NCI-H226 (cell line): Measurements from ENCODE around the gene ATG16L1.
"Not testable (repeated sequence)": the region's sequence is repeated elsewhere in the genome, so short reads cannot be mapped to it uniquely, and the experiment has no call there.

Experiments used
- DNase-seq: peaks from one replicate; pipeline ENCODE4 v3.0.0-alpha.2; 2015

ATG16L1 gene

DNA sequence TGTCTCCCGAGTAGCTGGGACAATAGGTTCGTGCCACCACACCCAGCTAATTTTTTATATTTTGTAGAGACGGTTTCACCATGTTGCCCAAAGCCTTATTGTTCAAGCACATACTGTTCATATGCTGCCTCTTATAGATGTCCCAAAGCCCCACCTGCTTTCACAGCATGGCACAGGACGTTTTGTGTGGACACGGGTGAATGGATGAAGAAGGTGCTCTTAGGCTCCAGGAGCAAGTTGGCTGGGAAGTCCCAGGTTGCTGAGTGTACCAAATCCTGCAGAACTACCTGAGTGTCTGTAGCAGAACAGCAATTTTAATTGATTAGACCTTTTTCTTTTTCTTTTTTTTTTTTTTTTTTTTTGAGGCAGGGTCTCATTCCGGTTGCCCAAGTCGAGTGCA is 45.6 kb downstream of the ATG16L1 start:
- DNase-seq = no peak

- no peak for DNase-seq
Measured at GRCh38 chr2:233300401-233300800, 48.9 kb downstream of the ATG16L1 start.

DNA sequence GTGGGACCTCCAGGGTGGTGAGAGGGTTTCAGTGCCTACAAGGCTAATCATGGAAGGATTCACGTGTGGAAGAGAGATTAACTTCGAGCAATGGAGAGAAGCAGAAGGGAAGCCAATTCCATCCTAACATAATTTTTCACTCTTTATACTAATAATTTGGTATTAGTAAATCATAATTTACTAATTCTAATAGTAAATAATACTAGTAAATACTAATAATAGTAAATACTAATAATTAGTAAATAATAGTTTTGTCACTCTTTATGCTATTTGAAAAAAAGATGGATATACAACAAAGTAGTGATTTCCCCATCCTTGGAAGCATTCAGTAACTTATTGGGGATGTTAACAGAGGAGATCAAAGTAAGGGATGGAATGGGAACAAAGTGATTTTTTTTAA is 49.8 kb downstream of the ATG16L1 start:
- no peak for DNase-seq

DNA sequence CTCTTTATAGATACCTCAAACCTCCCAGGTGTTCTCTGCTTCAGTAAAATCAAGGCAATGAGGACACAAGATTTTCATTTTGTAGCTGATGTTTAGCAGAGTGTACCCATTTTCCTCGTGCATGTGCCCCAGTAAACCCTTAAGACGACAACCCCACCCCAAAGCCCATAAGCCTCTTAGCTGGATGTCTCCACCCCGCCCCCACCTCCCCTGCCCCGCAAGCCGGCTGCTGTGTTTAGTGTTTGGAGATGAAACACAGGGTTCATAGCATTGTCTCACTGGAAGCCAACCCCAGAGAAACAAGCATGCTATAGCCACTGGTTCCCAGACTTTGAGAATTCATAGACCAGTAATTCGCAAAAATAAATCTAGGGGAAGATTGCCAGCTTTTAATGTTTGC is 50.3 kb downstream of the ATG16L1 start:
- no peak for DNase-seq

DNA sequence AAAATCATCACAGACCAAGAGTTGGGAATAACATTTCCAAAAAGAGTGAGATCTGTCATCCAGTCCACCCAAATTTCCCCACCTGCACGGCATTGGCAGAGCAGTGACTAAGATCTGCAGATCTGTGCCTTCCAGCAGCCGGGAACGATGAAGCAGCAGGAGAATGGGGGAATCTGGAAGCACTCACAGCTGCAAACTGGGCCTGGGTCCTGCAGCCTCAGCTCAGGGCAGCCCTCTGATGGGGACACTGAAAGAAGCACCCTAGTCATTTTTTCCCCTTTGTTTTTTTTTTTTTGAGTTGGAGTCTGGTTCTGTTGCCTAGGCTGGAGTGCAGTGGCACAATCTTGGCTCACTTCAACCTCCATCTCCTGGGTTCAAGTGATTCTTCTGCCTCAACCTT is 51.8 kb downstream of the ATG16L1 start:
- no peak for DNase-seq

DNA sequence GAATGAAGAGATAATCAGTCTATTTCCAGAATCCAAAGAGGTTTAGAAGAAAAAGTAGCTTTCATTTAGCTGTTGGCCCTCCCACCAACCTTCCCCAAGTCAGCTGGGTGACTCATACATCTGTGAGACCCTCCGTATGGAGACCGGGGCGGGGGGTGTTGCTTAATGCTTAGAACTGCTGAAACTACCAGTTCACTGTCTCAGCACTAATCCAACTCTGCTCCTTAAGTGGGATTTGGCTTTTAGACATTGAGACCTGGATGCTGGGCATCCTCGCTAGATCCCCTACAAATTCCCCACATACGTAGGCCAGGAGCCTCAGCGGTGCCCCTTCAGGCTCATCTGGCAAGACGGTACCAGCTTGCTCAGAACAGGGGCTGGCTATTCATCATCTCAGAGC is 56.1 kb downstream of the ATG16L1 start, which contains the start of gene SAG:
Gene SAG, plus strand, starts transcription at position 252 of the 400 bp plus-strand sequence. CDS start 1,374 bp downstream, outside the sequence.
- DNase-seq = no peak

DNA sequence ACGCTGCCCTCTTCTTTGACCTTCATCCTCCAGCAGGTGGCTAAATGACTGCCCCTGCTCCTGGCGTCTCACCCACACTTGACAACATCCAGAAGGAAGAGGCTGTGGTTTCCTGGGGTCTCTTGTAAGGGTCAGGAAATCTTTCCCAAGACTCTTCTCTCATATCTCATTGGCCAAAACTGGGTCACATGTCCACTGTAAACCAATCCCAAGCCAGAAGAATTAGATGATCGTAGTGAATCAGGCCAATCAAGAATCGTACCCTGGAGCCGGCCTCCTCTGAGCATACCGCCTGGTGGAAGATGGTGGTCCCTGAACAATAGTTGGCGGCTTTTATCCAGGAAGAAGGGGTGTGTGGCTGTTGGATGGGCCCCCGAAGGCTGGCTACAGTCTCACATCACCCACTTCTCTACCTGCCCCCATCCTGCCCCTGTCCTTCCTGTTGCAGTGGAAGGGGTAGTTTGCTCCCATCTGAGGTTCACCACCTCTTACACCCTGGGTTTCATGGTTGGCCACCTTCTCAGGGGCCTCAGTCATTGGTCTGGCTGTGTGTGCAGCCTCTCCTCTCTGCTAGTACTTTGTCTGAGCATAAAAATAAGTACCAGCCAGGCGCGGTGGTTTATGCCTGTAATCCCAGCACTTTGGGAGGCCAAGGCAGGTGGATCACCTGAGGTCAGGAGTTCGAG is 59.9 kb downstream of the ATG16L1 start:
- DNase-seq = no peak

DNA sequence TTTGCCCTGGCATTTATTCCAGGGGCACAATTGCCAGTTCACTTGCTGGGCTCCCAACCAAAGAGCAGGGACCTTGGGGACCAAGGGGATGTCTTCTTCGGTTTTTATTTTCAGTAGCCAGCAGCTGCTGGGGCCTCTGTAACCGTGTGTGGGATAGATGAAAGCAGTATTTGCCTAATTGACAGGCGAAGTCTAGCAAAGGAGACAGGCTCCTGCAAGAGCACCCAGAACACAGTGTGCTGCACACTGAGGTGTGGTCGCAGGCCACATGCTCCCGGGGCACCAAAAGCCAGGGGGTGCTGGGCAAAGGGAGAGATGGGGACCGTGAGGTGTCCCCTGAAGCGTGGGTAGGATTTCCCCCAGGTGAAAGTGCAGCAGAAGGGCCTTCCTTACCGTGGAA is 61.4 kb downstream of the ATG16L1 start:
- no peak for DNase-seq

GRCh38 chr2:233314180-233314925 is 62.9 kb downstream of the ATG16L1 start:
- DNase-seq = no peak

GRCh38 chr2:233317196-233317943 is 65.9 kb downstream of the ATG16L1 start:
- DNase-seq = no peak

DNA sequence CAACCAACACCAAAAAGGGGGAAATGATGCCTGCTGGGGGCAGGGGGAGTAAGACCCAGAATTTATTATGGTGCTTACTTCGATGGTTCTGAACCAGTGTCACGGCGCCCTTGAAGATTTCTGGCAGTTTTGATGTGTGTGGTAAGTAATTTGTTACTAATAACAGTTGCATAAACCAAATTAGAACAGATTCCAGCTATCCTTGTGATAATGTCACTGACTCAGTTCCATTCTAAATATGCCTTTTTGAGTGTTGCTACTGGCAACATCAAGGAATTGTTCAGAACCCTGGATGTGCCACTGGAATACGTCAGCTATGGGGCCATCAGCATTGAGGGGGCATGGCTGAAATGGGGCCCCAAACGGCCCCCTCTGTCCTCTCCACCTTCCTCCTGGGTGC is 67.8 kb downstream of the ATG16L1 start:
- no peak for DNase-seq

DNA sequence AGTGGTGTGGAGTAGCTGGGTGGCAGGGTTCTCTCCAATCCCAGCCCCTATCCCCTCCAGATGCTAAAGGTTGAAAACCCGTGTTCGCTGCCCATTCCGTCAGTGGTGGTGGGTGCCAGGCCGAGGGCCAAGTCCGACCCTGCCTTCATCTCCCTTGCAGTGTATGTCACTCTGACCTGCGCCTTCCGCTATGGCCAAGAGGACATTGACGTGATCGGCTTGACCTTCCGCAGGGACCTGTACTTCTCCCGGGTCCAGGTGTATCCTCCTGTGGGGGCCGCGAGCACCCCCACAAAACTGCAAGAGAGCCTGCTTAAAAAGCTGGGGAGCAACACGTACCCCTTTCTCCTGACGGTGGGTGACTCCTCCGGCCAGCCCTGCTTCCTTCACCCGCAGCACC is 69.0 kb downstream of the ATG16L1 start:
- DNase-seq = no peak

DNA sequence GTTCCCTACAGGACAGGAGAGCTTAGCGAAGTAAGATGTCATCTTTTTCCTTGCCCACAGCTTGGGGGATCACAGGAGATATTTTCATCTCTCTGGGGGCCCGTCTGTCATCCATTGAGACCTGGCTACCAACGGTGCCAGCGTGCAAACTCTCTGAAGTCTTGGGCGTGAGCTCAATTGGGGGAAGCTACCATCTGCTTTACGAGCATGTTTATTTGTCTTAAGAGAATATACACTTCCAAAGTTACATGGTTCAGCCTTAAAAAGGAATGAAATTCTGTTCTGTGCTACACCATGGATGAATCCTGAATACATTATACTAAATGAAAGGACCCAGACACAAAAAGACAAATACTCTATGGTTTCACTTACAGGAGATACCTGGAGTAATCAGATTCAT is 69.7 kb downstream of the ATG16L1 start:
- DNase-seq = no peak

GRCh38 chr2:233323851-233324250 is 72.4 kb downstream of the ATG16L1 start:
- DNase-seq = no peak

- DNase-seq = no peak
Measured at GRCh38 chr2:233325256-233325655, 73.8 kb downstream of the ATG16L1 start.

DNA sequence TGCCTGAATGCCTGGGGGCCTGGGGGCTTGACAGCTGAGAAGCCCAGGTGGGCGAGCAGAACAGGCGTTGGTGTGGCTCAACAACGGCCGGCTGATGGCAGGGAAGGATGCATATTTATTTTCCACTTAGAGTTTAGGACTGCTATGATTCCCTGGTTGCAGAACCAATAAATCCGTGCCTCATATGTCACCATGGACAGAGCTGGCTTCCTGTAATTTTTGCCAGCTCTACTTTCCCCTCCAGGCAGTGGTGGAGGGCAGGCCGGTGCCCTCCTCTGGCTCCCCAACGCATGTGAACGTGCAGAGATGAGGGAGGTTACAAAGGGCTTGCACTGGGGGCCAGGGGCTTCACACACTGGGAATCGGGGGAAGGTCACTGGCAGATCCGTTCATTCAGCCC is 74.3 kb downstream of the ATG16L1 start:
- DNase-seq = no peak

- no peak for DNase-seq
Measured at GRCh38 chr2:233326500-233326899, 75.0 kb downstream of the ATG16L1 start.

GRCh38 chr2:233328922-233329321 is 77.4 kb downstream of the ATG16L1 start:
- no peak for DNase-seq

DNA sequence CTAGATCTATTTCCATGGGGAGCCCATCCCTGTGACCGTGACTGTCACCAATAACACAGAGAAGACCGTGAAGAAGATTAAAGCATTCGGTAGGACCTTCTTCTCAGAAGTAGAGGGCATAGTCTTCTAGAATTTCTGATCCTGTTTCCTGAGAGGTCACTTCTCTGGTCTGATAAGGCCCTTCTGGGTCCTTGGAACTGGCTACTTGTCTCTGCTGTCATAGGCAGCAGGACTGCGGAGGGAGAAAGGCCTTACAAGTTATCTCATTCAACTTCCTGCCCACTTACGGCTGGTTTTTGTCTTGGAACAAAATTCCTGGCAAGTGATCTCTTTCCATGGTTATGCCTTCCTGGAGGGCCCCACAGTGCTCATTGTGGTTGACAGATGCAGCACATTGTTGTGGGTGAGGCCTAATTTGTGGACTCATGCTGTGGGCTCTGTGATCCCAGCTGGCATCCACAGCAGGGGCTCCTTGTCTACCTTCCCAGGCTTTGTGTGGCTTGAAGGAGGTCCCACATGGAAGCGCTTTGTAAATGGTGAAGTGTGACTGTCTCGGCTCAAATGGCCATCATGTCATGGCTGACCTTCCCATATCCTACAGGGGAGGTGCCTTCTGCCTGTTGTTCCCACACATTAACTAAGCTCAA is 78.1 kb downstream of the ATG16L1 start:
- no peak for DNase-seq

- no peak for DNase-seq
Measured at GRCh38 chr2:233331536-233331935, 80.1 kb downstream of the ATG16L1 start.

DNA sequence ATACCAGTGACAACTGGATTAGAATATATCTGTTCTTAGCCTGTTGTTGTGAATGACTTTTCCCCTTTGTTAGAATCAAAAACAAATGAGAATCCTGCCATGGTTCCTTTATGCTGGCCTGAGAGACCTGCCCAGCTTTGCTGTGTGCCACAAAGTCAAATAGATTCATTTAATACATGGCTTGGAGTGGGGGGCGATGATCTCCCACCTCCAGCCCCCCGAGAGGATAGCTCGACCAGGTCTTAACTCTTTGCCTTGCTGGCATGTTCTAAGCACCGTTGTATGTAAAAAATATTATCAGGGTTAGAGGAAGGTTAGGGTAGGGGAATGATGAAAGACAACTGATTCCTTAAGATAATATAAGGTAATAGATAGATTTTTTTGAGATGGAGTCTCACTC is 80.7 kb downstream of the ATG16L1 start:
- no peak for DNase-seq

DNA sequence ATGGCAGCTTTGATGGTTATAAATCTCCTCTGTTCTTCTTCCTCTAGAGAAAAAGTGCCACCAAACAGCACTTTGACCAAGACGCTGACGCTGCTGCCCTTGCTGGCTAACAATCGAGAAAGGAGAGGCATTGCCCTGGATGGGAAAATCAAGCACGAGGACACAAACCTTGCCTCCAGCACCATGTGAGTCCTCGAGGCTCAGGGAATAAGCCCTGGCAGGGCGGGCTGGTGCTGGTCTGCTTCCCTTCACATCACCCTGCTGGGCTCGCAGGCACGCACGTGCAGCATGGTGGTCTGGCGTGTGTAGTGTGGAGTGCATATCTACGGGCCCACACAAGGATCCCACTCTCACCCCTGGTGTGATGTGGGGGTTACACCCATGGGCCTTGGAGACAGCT is 83.4 kb downstream of the ATG16L1 start:
- no peak for DNase-seq

GRCh38 chr2:233336091-233336490 is 84.6 kb downstream of the ATG16L1 start:
- not testable (repeated sequence) for DNase-seq
